T-helper 2 cell (primary cell): Measurements from ENCODE around the gene TMEM205.
"Not testable (repeated sequence)": the region's sequence is repeated elsewhere in the genome, so short reads cannot be mapped to it uniquely, and the experiment has no call there.

ENCODE experiments used
- DNase-seq, 5 experiments: peaks; one replicate each; pipeline versions ENCODE4 v3.0.0 to v3.0.0-alpha.2; 2012 to 2022

Gene TMEM205

GRCh38 chr19:11339254-11340098 is 6.6 kb downstream of the TMEM205 start, which contains the start of gene RAB3D:
RAB3D (minus strand) TSS chr19:11339657; CDS start chr19:11337399, 2,258 bp downstream.
- DNase-seq = peak; percentile 42 to 88 (median 71)

- DNase-seq = no peak
Measured at GRCh38 chr19:11338569-11339253, 7.4 kb downstream of the TMEM205 start.

- DNase-seq = no peak
Measured at GRCh38 chr19:11338121-11338520, 7.9 kb downstream of the TMEM205 start.

GRCh38 chr19:11337080-11337479 is 9.0 kb downstream of the TMEM205 start:
- DNase-seq = peak in 1 of 5 experiments; percentile 63

- no peak for DNase-seq
Measured at GRCh38 chr19:11335449-11336146, 10.5 kb downstream of the TMEM205 start.

GRCh38 chr19:11333838-11334237 is 12.2 kb downstream of the TMEM205 start:
- DNase-seq = not testable (repeated sequence)

- DNase-seq = no peak
Measured at GRCh38 chr19:11332822-11333221, 13.2 kb downstream of the TMEM205 start.

- no peak for DNase-seq
Measured at GRCh38 chr19:11331502-11331901, 14.6 kb downstream of the TMEM205 start.

GRCh38 chr19:11330127-11330526 is 15.9 kb downstream of the TMEM205 start:
- DNase-seq = no peak

- DNase-seq = no peak
Measured at GRCh38 chr19:11325544-11325943, 20.5 kb downstream of the TMEM205 start.

GRCh38 chr19:11324748-11325389 is 21.2 kb downstream of the TMEM205 start:
- DNase-seq = no peak

GRCh38 chr19:11324079-11324661 is 21.9 kb downstream of the TMEM205 start:
- peak in 2 of 5 experiments; percentile 47 to 84 for DNase-seq

GRCh38 chr19:11323601-11324078 is 22.4 kb downstream of the TMEM205 start:
- no peak for DNase-seq

- no peak for DNase-seq
Measured at GRCh38 chr19:11322269-11323024, 23.6 kb downstream of the TMEM205 start.

GRCh38 chr19:11321191-11322126 is 24.6 kb downstream of the TMEM205 start:
- peak in 1 of 5 experiments; percentile 14 for DNase-seq

GRCh38 chr19:11320278-11320995 is 25.6 kb downstream of the TMEM205 start:
- DNase-seq = not testable (repeated sequence)

GRCh38 chr19:11306337-11306736 is 39.7 kb downstream of the TMEM205 start:
- no peak for DNase-seq

- DNase-seq = no peak
Measured at GRCh38 chr19:11304936-11305335, 41.1 kb downstream of the TMEM205 start.

GRCh38 chr19:11300811-11301120 is 45.3 kb downstream of the TMEM205 start:
- DNase-seq = no peak
